ENCODE data around the gene SLC25A19.
A peak's percentile ranks its signal among the peaks of the same experiment; 100 is the strongest.
"Not testable (repeated sequence)": the region's sequence is repeated elsewhere in the genome, so short reads cannot be mapped to it uniquely, and the experiment has no call there.

Gene SLC25A19

DNA sequence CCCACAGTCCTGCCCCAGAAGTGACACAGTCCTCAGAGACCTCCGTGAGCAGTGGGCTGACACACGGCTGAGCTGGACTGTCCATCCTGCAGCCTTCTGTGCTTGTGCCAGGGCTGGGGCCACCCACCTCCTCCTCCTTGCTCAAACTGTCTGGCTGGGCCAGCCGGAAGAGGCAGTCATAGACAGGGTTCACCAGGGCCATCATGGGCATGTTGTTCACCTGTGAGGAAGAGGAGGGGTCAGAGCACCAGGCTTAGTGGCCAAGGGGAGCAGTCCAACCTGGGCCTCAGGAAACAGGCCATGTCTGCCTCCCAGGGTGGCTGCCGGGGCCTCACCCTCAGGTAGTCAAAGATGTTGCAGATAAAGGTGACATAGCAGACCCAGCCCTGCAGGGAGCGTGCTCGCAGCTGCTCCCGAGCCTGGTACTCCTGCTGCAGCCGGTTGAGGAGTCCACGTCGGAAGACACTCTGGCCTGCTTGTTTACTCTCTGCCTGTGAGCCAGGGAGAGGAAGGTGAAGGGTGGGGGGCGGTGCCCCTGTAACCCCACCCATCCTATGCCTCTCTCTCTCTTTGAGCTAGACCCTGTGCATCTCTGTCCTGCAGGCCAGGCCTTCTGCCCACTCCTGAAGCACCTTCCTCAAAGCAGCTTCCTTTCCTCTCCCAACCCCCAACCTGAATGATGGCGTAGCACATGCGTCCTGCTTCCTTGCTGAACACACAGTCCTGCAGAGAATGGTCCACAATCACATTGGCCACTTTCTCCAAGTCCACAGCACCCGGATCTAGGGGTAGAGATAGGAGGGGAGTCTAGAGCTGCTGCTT lies 21.6 kb downstream of the SLC25A19 start:
- no peak for DNase-seq (ENCODE audit: low spot score)

- no peak for DNase-seq (ENCODE audit: low spot score)
Measured at GRCh38 chr17:75267153-75267410, 22.2 kb downstream of the SLC25A19 start.

GRCh38 chr17:75266316-75267152 lies 22.7 kb downstream of the SLC25A19 start:
- no peak for DNase-seq (ENCODE audit: low spot score)

- no peak for DNase-seq (ENCODE audit: low spot score)
Measured at GRCh38 chr17:75265614-75266315, 23.5 kb downstream of the SLC25A19 start.

- DNase-seq (ENCODE audit: low spot score) = no peak
Measured at GRCh38 chr17:75263055-75263454, 26.2 kb downstream of the SLC25A19 start.

- no peak for DNase-seq (ENCODE audit: low spot score)
Measured at GRCh38 chr17:75262112-75262606, 27.1 kb downstream of the SLC25A19 start.

DNA sequence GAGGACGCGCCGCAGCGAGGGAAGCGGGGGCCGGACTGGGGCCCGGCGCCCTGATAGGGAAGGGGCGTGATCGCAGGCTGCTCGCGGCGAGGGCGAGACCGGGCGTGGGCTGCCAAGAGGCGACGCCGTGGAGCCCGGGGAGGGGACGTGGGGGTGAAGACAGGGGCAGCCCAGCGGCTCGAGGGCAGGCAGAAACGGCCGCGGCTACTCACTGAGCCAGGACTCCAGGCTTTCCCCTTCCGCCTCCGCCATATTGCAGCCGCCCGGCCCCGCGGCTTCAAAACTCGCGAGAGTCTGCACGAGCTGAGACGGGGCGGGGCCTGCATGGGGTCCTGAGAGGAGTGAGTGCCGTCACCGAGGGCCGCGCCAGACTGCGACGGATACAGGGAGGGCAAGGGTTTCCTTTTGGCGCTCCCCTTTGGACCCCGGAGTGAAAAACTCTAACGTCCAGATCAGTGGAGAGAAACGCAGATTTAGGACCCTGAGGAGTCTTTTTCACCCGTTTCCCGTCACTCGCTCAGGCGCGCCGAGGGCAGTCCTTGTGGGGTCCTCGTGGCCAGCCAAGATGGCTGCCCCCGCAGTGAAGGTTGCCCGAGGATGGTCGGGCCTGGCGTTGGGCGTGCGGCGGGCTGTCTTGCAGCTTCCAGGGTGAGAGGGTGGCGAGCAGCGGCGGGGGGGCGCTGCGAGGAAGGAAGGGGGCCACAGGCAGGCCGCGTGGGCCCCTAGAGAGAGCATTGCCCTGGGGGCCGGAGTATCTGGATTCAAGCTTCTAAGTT lies 27.7 kb downstream of the SLC25A19 start, which contains the start of the genes GGA3 and MRPS7:
Gene GGA3 (minus strand): TSS at position 271 of the 776 bp plus-strand sequence. CDS start 19 bp downstream, at position 252.
Gene MRPS7 (plus strand): TSS at position 544 of the 776 bp plus-strand sequence. CDS start 22 bp downstream, at position 566.
- peak; percentile 93 for DNase-seq (ENCODE audit: low spot score)

- DNase-seq (ENCODE audit: low spot score) = no peak
Measured at GRCh38 chr17:75260641-75261335, 28.4 kb downstream of the SLC25A19 start.

DNA sequence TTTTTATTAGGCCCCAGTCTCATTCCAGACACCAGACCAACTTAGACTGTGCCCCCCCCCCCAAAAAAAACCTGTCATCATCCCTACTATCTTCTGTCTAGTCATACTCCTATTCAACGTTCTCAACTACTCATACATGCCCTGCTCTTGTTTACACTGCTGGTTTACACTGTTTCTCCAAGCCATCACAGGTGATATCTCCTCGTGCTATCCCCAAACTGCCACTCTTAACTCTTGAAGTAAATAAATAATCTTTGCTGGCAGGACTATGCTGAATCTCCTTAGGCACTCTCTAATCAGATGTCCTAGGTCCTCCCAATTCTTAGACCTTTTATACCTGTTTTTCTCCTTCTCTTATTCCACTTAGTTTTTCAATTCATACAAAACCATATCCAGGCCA lies 32.0 kb downstream of the SLC25A19 start:
- DNase-seq (ENCODE audit: low spot score) = not testable (repeated sequence)

- DNase-seq (ENCODE audit: low spot score) = not testable (repeated sequence)
Measured at GRCh38 chr17:75255954-75256698, 33.1 kb downstream of the SLC25A19 start.

DNA sequence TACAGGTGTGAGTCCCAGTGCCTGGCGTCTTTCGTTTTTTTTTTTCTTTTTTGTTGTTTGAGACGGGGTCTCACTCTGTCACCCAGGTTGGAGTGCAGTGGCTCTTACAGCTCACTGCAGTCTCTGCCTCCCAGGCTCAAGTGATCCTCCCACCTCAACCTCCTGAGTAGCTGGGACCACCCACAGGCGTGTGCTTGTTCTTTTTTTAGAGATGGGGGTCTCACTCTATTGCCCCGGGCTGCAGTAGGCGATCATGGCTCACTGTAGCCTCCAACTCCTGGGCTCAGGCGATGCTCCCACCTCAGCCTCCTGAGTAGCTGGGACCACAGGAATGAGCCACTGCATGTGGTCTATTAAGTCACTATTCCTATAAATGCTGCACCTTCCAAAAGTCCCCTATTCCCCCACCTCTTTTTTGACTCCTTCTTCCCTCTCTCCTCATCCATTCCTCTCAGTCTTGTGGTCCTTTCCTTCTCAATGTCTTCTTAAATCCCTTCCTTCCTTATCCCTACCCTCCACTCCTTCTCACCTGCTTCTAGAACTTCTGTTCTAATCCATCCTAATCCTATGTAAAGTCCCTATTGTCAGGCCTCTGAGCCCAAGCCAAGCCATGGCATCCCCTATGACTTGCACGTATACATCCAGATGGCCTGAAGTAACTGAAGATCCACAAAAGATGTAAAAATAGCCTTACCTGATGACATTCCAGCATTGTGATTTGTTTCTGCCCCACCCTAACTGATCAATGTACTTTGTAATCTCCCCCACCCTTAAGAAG lies 37.0 kb downstream of the SLC25A19 start:
- DNase-seq (ENCODE audit: low spot score) = no peak

DNA sequence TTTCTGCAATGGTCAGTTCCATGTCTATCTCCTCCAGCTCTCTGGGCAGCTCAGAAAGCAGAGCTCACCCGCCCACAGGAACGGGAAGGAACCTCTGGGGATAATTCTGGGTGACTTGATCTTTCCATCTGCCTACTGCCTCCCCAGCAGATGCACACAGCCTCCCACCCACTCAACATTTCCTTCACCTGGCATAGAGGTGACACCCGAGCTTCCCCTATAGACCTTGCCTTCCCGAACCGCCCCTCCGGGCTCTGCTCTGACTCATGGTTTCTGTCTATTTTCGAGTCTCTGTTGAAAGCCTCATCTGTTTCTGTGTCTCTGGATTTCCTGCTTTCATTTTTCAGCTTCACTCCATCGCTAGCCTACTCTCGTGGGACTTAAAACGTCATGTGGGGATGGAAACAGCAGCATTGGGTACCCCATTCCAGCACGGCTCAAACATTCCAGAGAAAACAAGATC lies 39.2 kb downstream of the SLC25A19 start:
- DNase-seq (ENCODE audit: low spot score) = no peak

DNA sequence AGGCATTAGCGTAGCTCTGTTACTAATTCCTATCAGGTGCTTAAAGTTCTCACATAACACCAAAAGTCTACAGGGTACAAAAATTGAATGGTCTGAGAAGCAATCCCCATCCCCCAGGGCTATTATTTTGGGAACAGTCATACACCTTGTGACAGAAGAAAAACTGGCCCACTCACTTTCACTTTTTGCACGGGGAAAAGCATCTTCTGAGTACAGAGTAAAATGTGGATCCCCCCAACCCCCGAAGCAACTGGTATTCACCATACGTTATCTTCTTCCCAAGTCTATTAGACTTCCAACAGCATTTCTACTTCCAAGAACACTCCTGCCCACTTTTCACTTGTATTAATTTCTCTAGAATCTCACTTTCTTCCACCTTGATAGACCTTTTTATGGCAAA lies 39.7 kb downstream of the SLC25A19 start:
- no peak for DNase-seq (ENCODE audit: low spot score)

GRCh38 chr17:75246404-75246803 lies 42.8 kb downstream of the SLC25A19 start:
- no peak for DNase-seq (ENCODE audit: low spot score)

DNA sequence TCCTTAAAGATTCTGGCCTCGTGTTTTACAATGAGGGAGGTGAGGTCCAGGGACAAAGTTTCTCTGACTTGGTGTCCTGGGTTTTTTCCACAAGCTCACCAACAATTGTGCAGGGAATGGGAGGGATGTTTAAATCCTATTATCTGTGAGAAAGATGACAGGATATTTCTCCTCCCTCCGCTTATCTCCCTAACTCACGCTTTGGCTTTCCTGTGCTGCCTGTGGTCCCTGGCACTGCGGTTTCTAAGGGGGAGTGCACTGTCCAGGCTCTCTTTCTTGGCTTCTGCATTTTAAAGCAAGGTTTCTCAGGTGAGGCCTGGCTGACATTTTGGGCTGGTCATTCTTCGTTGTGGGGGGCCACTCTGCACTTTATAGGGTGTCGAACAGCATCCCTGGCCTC lies 44.2 kb downstream of the SLC25A19 start:
- DNase-seq (ENCODE audit: low spot score) = no peak

DNA sequence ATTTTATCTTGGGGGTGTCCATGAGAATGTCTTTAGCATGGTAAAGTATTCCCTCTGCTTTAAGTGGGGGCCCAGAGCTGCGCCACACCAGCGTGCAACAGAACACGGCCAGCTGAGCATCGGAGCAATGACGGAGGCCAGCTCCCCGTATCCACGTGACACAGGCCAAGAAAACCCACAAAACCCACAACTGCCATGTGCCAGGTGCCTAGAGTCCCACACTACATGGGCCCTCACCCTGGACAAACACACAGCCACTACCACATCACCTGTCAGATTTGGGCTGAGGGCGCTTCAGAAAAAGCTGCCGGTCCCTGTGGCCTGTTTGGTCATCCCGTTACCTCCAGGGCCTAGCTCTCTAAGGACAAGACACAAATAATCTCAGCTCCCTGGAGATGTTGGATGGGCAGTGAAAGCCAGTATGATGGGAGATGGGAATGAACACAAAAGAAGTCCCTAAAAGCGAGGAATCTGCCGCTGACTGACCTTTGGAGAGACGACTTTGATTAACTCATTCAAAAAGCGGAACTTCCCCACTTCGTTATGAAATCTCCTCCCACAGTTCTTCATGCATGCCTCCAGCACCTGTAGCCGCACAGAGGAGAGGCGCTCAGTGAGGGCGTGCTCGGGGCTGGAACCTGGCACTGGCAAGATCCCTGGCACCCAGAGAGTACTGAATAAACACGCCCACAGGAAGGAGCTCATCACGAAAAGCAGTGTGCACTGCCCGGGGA lies 44.9 kb downstream of the SLC25A19 start:
- DNase-seq (ENCODE audit: low spot score) = no peak

GRCh38 chr17:75242461-75243042 lies 46.7 kb downstream of the SLC25A19 start:
- DNase-seq (ENCODE audit: low spot score) = no peak

- DNase-seq (ENCODE audit: low spot score) = no peak
Measured at GRCh38 chr17:75241996-75242460, 47.2 kb downstream of the SLC25A19 start.
